NCI-H82 treated with DMSO at 0.1 percent for 48 hours (cell line): ENCODE data around the gene SEPTIN14.
"Not testable (repeated sequence)": the region's sequence is repeated elsewhere in the genome, so short reads cannot be mapped to it uniquely, and the experiment has no call there.

Source experiments
- DNase-seq: peaks from one replicate; lab custom pipeline; 2025; ENCODE audit not compliant: unreplicated experiment; lab: John Stamatoyannopoulos, UW

SEPTIN14 gene

DNA sequence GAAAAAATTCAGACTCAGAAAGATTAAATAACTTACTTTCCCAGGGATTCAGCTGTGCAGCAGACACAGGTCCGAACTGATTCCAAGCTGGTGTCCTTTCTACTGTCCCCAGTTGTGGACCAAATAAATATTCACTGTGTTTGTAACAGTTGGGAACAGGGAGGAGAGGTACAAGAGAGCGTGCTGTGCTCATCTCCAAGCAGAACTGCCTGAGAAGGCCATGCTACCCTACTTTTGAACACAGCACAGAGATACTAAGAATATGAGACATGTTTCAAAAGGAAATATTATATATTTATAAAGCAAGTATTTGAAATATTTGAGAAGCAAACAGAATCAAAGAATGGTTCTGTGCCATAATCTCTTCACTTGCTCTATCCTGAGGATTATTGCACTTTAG, at the start of gene SEPTIN14:
Gene SEPTIN14 (minus strand): TSS at position 101 of the 400 bp plus-strand sequence. CDS start 756 bp downstream, outside the sequence.
- DNase-seq = not testable (repeated sequence)

DNA sequence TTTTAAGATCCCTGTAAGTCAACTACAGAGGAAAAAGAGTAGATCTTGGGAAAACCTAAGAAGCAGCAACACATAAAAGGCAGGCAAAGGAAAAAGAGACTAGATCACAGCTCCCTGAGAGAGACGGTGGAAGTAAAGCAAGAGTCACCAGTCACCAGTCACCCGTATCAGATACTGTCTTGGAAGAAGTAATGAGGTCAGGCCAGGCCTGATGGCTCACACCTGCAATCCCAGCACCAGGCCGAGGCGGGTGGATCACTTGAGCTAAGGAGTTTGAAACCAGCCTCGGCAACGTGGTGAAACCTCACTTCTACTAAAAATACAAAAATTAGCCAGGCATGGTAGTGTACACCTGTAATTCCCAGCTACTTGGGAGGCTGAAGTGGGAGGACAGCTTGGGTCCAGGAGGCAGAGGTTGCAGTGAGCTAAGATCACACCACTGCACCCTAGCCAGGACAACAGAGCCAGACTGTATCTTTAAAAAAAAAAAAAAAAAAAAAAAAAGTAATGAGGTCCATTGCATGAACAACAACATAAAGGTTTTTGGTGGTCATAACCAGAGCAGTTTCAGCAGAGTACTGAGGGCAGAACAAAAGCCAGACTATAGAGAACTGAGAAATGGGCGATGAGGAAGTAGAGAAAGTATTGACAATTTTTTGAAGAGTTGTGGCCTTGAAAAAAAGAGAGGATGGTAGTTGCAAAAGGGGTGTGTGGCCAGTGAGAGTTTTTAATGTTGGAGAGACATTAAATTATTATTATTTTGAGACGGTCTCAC, 41.6 kb upstream of the SEPTIN14 start:
- no peak for DNase-seq

DNA sequence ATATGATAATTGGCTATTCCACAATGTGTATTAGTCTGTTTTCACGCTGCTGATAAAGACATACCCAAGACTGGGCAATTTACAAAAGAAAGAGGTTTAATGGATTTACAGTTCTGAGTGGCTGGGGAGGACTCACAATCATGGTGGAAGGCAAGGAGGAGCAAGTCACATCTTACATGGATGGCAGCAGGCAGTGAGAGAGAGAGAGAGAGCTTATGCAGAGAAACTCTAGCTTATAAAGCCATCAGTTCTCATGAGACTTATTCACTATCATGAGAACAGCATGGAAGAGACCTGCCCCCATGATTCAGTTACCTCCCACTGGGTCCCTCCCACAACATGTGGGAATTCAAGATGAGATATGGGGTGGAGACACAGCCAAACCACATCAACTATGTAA, 38.5 kb upstream of the SEPTIN14 start:
- not testable (repeated sequence) for DNase-seq

GRCh38 chr7:55898287-55898686, 35.7 kb upstream of the SEPTIN14 start:
- DNase-seq = no peak

- no peak for DNase-seq
Measured at GRCh38 chr7:55895021-55895420, 32.5 kb upstream of the SEPTIN14 start.

GRCh38 chr7:55893940-55894339, 31.4 kb upstream of the SEPTIN14 start:
- no peak for DNase-seq

DNA sequence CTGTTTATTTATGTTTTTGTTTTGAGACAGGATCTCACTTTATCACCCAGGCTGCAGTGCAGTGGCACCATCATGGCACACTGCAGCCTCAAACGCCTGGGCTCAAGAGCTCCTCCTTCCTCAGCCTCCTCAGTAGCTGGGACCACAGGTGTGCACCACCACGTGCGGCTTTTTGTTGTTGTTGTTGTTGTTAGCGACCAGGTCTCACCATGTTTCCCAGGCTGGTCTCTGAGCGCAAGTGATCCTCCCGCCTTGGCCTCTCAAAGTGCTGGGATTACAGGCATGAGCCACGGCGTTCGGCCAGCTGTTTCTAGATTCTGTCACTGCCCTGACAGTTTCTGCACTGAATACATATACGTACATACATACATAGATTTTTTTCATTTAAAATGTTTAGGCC, 25.8 kb upstream of the SEPTIN14 start:
- DNase-seq = peak; percentile 17

- DNase-seq = no peak
Measured at GRCh38 chr7:55887821-55888247, 25.3 kb upstream of the SEPTIN14 start.

- DNase-seq = no peak
Measured at GRCh38 chr7:55884321-55884720, 21.8 kb upstream of the SEPTIN14 start.

- DNase-seq = no peak
Measured at GRCh38 chr7:55878691-55879090, 16.1 kb upstream of the SEPTIN14 start.

DNA sequence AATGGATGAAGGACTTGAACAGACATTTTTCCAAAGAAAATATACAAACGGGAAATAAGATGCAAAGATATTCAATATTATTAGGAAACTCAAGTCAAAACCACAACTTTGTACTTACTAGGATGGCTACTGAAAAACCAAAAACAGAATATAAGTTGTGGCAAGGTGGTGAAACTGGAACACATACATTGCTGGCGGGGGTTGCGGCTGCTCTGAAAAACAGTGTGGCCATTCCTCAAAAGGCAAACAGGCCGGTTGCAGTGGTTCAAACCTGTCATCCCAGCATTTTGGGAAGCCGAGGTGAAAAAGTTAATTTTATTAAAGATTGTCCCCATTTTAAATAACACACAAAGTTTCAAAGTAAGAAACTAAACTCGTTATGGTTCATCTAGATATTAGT, 14.8 kb upstream of the SEPTIN14 start:
- DNase-seq = no peak

- DNase-seq = no peak
Measured at GRCh38 chr7:55873765-55874164, 11.2 kb upstream of the SEPTIN14 start.

DNA sequence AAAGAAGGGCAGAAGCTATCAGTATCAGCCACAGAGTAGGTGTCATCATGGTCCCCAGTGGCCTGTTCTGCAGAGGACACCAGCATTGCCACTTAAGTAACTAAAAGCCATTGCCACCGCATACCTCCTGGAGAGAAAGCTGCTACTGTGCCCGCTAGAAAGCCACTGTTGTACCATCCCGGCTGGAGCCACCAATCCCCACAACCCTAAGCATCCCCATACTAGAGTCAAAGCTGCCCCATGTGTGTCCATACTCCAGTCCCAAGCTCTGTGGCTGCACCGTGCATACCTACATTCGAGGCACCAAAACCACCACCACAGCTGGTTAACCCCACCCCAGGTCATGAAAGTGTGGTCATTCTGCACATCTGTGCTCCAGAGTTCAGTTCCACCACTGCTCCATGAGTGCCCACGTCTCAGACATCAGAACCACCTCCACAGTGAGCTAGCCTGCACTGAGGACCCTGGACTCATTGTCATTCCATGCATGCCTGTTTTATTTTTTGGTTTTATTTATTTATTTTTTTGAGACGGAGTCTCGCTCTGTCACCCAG, 9.5 kb upstream of the SEPTIN14 start:
- DNase-seq = no peak

DNA sequence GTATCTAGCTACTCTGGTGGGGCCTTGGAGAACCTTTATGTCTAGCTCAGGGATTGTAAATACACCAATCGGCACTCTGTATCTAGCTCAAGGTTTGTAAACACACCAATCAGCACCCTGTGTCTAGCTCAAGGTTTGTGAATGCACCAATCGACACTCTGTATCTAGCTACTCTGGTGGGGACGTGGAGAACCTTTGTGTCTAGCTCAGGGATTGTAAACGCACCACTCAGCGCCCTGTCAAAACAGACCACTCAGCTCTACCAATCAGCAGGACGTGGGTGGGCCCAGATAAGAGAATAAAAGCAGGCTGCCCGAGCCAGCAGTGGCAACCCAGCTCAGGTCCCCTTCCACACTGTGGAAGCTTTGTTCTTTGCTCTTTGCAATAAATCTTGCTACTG, 6.4 kb upstream of the SEPTIN14 start:
- DNase-seq = not testable (repeated sequence)

DNA sequence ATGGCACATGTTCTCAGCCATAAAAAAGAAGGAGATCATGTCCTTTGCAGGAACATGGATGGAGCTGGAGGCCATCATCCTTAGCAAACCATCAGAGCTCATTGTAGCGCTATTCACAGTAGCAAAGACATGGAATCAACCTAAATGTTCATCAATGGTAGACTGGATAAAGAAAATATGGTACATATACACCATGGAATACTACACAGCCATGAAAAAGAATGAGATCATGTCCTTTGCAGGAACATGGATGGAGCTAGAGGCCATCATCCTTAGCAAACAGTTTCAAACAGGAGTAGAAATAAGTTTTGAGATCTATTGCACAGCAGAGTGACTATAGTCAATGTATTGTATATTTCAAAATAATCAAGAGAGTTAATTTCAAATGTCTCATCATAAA, 17.4 kb downstream of the SEPTIN14 start:
- DNase-seq = not testable (repeated sequence)

GRCh38 chr7:55838595-55838994, 24.0 kb downstream of the SEPTIN14 start:
- DNase-seq = no peak

DNA sequence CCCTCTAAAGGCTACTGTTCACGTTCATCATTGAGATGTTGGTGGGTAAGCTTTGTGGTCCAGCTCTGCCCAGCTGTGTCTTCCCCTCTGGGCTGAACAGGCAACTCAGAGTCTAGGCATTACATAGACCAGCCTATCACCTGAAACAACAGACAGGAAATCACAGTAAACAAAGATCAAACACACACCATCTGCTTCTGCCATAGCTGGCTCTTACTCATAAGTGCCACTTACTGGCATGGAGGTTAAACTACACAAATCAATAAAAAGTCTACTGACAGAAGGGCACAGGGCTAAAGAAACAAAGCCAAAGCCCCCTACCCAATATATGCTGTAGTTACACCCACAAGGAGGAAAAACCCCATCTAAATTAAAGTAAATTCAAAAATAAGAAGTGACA, 35.0 kb downstream of the SEPTIN14 start:
- DNase-seq = no peak

GRCh38 chr7:55818686-55819085, 43.9 kb downstream of the SEPTIN14 start:
- DNase-seq = no peak

DNA sequence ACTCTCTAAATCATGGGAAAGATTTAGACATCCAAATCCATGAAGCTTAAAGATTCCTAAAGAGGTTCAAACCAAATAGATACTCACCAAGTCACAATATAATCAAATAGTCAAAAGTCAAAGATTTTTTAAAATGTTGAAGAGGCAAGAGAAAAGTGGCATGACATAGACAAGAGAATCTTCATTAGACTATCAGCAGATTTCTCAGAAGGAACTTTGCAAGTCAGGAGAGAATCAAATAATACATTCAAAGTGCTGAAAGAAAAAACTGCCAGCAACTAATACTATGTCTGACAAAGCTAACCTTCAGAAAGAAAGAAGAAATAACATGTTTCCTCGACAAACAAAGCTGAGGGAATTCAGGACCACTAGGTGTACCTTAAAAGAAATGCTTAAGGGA, 65.3 kb downstream of the SEPTIN14 start:
- not testable (repeated sequence) for DNase-seq

- DNase-seq = no peak
Measured at GRCh38 chr7:55794527-55794926, 68.0 kb downstream of the SEPTIN14 start.

DNA sequence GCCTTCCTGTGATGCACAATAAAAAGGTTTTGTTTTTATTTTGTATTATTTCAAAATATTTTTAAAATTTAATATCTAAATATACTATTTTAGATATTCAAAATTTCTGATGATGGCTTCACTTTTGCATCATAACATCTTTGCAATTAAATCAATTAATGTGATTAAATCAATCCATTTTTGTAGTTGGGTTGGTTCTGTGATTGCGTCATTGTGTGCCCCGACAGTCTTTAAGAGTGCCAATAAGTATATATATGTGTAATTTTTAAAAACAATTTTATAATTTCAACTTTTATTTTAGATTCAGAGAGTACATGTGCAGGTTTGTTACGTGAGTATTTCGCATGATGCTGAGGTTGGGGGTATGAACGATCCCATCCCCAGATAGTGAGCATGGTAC, 70.5 kb downstream of the SEPTIN14 start:
- DNase-seq = no peak

GRCh38 chr7:55787796-55788195, 74.8 kb downstream of the SEPTIN14 start:
- no peak for DNase-seq

GRCh38 chr7:55786901-55787300, 75.7 kb downstream of the SEPTIN14 start:
- no peak for DNase-seq
